GM19395 (cell line): ENCODE measurements around the gene C1QTNF8.

Experiments used
- ATAC-seq: cut with Tn5 transposase; IDR thresholded peaks from one replicate; pipeline ENCODE4 v1.9.1; 2021; ENCODE audit warnings: mild to moderate bottlenecking, moderate library complexity; ENCODE audit not compliant: unreplicated experiment

C1QTNF8 gene

GRCh38 chr16:1127971-1128715 lies 32.1 kb upstream of the C1QTNF8 start:
- no peak for ATAC-seq

DNA sequence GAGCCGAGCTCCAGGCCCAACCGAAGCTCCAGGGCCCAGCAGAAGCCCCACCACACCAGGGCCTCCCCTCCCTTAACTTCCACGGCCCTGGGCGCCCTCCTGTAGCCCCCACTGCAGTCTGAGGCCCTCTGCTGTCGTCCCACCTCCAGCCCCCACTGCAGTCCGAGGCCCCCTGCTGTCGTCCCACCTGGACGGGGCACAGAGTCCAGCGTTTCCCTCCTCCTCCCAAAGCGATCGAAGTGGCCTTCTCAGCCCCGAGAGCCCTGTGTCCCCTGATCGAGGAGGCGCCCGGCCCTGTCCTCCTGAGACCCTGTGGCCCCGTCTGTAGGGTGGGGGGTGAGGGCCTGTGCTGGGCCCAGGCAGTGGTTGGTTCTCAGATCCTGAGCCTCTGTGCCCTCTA lies 31.1 kb upstream of the C1QTNF8 start:
- ATAC-seq = no peak

- no peak for ATAC-seq
These were observed 30.5 kb upstream of the C1QTNF8 start for GRCh38 chr16:1126586-1126985.

- ATAC-seq = no peak
These were observed 30.0 kb upstream of the C1QTNF8 start for GRCh38 chr16:1126044-1126443.

DNA sequence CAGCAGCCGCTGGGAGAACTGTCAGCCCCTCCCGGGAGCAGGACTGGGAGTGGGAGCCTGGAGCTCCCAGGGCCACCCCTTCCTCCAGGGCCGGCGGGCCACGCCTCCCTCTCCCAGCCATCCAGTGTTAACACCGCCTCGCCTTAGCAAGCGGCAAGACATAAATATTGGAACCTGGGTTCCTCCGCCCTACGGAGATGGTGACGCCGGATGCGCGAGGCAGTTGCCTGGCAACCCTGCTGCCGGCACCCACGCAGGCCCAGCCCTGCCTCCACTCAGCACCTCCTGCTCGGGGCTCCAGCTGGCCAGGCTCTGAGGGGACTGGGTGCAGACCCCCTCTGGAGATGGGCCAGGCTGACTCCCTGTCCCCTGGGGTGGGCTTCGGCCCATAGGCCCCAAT lies 29.4 kb upstream of the C1QTNF8 start:
- no peak for ATAC-seq

- ATAC-seq = no peak
These were observed 28.8 kb upstream of the C1QTNF8 start for GRCh38 chr16:1124795-1125194.

GRCh38 chr16:1124291-1124690 lies 28.2 kb upstream of the C1QTNF8 start:
- ATAC-seq = no peak

DNA sequence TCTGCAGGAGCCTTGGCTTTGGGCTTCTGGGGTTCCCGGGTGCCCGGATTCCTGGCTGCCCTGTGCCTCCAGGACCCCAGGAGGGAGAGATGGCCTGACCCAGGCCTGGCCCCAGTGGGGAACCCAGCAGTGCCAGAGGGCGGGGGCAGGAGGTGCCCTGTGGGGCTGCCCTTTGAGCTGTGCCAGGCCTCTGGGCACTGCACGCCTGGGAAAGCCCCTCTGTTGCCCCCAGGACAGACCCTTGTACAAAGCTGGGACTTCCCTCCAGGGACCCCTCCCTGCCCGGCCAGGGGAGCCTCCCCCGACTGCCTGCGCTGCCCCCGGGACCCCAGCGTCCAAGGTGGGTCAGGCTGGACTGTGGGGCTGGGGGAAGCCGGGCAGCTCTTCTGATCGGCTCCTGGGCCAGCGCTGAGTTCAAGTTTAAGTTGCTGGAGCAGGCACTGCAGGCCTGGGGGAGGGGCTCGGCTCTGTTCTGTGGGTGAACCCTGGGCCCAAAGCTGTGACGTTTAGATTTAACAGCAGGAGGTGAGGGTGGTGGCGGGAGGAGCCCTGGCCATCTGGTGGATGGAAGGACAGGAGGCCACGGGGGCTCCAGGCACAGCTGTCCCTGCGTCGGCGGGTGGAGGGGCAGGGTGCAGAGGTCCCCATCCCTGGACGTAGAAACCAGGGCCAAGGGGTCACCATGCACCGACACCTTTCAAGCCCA lies 27.6 kb upstream of the C1QTNF8 start:
- ATAC-seq = no peak

DNA sequence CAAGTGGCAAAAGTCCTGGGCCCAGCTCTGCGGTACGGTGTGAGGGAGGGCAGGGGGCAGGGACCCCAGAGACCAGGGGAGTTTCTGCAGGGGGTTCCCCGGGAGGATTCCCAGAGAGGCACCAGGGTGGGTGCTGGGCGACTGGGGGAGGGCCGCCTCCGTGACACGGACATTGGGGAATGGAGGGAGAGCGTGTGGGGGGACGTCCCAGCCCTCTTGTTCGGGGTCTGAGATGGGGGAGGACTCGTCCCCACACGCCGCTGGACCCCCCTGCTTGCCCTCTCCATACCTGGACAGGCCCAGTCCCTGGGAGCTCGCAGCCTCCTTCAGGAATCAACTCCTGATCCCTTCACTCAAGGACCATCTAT lies 26.3 kb upstream of the C1QTNF8 start:
- ATAC-seq = no peak

GRCh38 chr16:1121601-1122397 lies 25.8 kb upstream of the C1QTNF8 start:
- ATAC-seq = no peak

- no peak for ATAC-seq
These were observed 25.0 kb upstream of the C1QTNF8 start for GRCh38 chr16:1121009-1121408.

DNA sequence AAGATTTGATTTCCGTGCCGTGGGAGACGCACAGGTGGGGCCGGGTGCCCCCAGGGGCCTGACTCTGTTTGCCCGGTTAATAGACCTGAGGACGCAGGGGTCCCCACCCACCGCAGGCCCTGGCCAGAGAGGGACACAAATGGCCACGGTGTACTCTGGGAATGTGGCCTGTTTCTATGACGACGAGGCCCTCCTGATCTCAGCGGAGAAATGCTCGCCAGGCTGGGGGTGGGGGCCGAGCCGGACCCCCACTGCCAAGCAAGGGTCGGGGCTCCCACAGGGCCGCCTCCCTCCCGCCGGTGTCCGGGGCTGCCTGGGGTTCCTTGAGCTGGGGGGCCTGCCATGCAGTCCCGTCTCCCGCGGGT lies 24.5 kb upstream of the C1QTNF8 start:
- no peak for ATAC-seq

DNA sequence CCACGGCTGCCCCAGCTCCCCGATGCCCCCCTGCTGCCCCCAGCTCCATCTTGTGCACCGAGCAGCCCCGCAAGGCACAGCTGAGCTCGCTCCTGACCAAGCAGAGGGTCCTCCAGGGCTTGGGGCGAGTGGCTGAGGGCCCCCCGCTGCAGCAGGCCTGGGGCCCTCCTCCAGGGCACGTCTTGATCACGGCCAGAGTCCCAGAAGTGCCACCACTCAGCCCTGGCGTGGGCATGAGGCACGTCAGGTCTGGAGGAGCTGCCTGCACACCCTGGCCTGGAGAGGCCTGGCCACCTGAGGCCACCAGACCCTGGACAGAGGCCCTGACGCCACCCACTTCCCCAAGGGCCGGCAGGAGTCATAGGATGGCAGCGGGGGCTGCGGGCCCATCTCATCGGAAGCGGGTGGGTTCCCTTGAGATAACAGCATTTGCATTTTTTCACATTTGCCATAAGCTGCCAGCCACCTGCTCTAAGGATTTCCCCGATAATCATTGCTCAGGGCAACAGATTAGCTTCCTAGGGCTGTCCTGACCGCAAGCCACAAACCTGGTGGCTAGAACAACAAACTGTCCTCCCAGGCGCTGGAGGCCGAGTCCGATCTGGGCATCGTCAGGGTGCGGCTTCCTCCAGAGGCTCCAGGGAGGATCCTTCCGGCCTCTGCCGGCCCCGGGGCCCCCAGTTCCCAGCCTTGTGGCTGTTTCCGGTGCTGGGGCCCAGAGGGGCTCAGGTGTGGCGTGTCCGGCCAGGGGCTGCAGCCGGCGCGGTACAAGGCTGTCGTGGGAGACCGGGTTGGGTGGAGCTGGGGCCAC lies 23.9 kb upstream of the C1QTNF8 start:
- no peak for ATAC-seq

- ATAC-seq = no peak
These were observed 23.1 kb upstream of the C1QTNF8 start for GRCh38 chr16:1119129-1119528.

DNA sequence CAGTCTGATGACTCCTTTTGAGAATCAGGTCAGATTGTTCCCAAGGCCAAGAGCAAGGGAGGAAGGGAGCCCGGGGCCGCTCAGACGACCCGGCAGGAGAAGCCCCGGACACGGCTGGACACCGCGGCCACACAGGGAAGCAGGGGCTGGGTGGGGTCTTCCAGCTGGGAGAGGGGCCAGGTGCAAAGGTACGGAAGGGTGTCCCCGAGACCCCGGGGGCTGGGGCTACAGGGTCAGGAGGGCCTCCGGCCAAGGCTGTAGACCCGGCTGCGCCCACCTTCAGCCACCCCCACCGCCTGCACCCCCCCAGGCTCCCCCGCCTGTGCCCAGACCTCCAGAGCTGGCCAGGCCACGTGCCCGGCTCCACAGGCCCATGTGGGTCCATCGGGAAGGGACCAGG lies 21.9 kb upstream of the C1QTNF8 start:
- no peak for ATAC-seq

DNA sequence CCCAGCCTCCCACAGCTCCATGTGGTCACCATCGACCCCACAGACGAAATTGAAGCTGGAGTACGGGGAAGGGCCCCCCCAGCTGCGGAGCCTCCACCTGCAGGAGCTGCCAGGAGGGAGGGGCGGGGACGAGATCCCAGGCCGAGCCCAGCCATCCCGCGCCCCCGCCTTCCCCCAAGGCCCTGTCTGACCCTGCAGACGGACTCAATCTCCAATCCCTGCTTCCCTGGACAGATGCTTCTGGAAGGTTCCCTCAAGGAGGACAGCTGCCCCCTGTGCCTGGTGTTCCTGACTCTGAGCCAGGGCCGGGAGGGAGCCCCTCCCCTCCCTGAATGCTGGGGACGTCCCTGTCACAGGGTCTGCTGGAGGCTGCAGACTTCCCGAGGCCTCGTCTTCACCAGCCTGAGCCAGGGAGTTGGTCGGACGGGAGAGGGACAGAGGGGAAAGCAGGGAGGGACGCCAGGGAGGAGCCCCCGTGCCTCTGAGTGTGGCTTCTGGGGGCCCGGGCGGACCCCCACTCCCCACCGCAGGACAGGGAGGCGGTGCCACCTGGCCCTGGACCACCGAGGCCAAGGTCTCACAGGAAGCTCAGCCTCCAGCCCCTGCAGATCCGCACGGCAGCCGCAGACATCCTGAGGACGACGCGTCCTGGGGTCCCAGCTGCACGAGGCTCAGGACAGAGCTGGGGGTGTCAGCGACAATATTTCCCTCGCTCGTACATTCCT lies 21.3 kb upstream of the C1QTNF8 start:
- ATAC-seq = no peak

DNA sequence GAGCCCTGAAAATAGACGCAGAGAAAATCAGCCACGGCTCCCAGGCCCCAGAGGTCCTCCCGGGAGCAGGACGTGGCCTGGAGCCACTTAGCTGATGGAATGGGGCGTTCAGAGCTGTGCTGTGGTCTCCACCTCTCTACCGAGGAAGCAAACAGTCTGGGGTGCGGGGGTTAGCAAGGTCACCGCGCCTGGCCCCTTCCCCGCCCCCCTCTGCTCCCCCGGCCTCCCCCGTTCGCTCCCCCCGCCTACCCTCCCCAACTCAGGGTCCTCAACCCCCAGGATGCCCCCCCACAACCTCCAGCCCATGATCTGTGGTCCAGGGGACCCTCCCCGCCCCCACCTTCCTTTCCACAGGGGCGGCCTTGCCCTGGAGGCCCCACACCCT lies 20.6 kb upstream of the C1QTNF8 start:
- no peak for ATAC-seq

DNA sequence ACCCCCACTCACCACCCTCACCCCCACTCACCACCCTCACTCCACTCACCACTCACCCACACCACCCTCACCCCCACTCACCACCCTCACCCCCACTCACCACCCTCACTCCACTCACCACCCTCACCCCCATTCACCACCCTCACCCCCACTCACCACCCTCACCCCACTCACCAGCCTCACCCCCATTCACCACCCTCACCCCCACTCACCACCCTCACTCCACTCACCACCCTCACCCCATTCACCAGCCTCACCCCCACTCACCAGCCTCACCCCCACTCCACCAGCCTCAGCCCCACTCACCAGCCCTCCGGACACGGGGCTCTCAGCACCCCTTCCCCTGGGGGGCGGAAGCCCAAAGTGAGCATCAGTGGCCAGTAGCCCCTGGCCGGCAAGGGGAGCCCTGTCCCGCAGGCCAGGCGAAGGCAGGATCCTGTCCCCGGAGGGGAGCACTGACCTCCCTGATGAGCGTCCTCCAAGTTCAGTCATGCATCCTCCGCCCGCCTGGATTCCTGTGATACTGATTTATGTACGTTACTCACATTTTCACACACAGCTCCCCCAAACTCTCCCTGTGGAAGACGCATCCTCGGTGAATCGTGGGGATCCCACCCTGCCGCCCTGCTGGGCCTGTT lies 18.0 kb upstream of the C1QTNF8 start:
- no peak for ATAC-seq

- ATAC-seq = no peak
These were observed 17.4 kb upstream of the C1QTNF8 start for GRCh38 chr16:1113489-1113888.
